ENCODE results near the gene SOX13.

SOX13 gene

DNA sequence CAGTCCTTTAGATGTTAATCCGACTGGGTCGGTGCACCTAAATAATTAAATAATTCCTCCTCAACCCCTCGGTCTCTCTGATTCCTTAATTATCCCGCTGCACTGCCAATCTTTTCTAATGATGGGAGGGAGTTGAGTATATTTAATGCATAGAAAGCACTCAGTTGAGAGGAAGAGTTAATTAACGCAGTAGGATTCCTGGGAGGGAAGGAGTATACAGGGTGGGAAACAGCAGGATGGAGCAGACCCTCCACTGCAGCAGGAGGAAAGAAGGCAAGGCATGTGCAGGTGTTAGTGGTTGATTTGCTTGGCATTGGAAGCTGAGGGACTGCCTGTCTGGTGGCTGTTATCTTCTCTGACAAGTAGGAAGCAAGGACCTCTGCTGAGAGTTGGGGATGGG is 103.1 kb downstream of the SOX13 start:
- no peak overlapping the region for H3K4me3 ChIP-seq (ENCODE audit: low read depth, low read length)

DNA sequence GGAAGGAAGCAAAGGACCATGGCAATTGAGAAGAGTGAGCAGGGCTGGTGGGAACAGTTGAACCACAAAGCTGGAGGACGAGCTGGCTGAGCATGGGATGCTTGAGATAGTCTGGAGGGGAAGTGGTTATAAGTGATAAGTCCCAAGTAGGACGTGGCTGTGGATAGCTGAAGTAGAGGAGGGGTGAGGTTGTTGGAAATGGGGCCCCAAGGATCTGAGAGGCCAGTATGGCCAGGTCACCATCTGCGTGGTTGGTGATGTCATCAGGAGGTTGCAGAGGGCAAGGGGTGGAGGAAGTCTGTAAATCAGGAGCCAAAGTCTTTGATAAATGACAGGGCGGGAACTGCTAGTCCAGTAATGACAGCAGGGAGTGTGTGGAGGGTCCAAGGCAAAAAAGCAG is 104.2 kb downstream of the SOX13 start:
- H3K4me3 ChIP-seq (ENCODE audit: low read depth, low read length) = no peak overlapping the region

All from iPS-11a (cell line).